T1000 (cell line): ENCODE measurements around the gene KIF17.
A peak's percentile ranks its signal among the peaks of the same experiment; 100 is the strongest.
"Not testable (repeated sequence)": the region's sequence is repeated elsewhere in the genome, so short reads cannot be mapped to it uniquely, and the experiment has no call there.

ENCODE experiments used
- DNase-seq: peaks from one replicate; lab custom pipeline; 2025; ENCODE audit warnings: mixed read lengths; lab: John Stamatoyannopoulos, UW

KIF17 gene

GRCh38 chr1:20686883-20687725 lies 30.7 kb downstream of the KIF17 start:
- DNase-seq: no peak

GRCh38 chr1:20685741-20686140 lies 32.1 kb downstream of the KIF17 start:
- no peak for DNase-seq

- DNase-seq: no peak
Observed at GRCh38 chr1:20685099-20685662, 32.6 kb downstream of the KIF17 start.

- no peak for DNase-seq
Observed at GRCh38 chr1:20684651-20685050, 33.2 kb downstream of the KIF17 start.

GRCh38 chr1:20684050-20684620 lies 33.7 kb downstream of the KIF17 start:
- no peak for DNase-seq

- no peak for DNase-seq
Observed at GRCh38 chr1:20683614-20684013, 34.2 kb downstream of the KIF17 start.

- DNase-seq: no peak
Observed at GRCh38 chr1:20682571-20683236, 35.1 kb downstream of the KIF17 start.

- no peak for DNase-seq
Observed at GRCh38 chr1:20681999-20682398, 35.8 kb downstream of the KIF17 start.

- DNase-seq: no peak
Observed at GRCh38 chr1:20680269-20680668, 37.5 kb downstream of the KIF17 start.

GRCh38 chr1:20678599-20678998 lies 39.2 kb downstream of the KIF17 start:
- DNase-seq: no peak

- DNase-seq: not testable (repeated sequence)
Observed at GRCh38 chr1:20673626-20674025, 44.2 kb downstream of the KIF17 start.

GRCh38 chr1:20672265-20672632 lies 45.6 kb downstream of the KIF17 start:
- no peak for DNase-seq

GRCh38 chr1:20670936-20671335 lies 46.9 kb downstream of the KIF17 start:
- DNase-seq: no peak

GRCh38 chr1:20668581-20668980 lies 49.2 kb downstream of the KIF17 start:
- DNase-seq: no peak

GRCh38 chr1:20666804-20667203 lies 51.0 kb downstream of the KIF17 start:
- DNase-seq: no peak

- no peak for DNase-seq
Observed at GRCh38 chr1:20666146-20666545, 51.7 kb downstream of the KIF17 start.

- no peak for DNase-seq
Observed at GRCh38 chr1:20665726-20666125, 52.1 kb downstream of the KIF17 start.

GRCh38 chr1:20663969-20664715 lies 53.7 kb downstream of the KIF17 start:
- DNase-seq: no peak

- no peak for DNase-seq
Observed at GRCh38 chr1:20663365-20663764, 54.4 kb downstream of the KIF17 start.

- no peak for DNase-seq
Observed at GRCh38 chr1:20662110-20662475, 55.7 kb downstream of the KIF17 start.

- DNase-seq: peak; percentile 96
Observed at GRCh38 chr1:20661207-20662109, 56.3 kb downstream of the KIF17 start, which contains the start of gene DDOST. DDOST (minus strand) TSS chr1:20661369; CDS start chr1:20661350, 19 bp downstream.
